Stimulated activated CD8-positive, alpha-beta memory T cell treated with anti-CD3 and anti-CD28 coated beads, Interleukin-7, amount 100 ng/mL, for 24 hours (primary cell): ENCODE results near the gene ATP2B1.

ENCODE experiments used
- DNase-seq: peaks from one replicate; pipeline ENCODE4 v3.0.0-alpha.2; 2020; ENCODE audit warnings: low read depth

ATP2B1 gene

GRCh38 chr12:89589753-89590152 lies 118.9 kb downstream of the ATP2B1 start:
- DNase-seq: no peak

GRCh38 chr12:89578499-89578898 lies 130.1 kb downstream of the ATP2B1 start:
- no peak for DNase-seq

GRCh38 chr12:89576572-89577220 lies 131.9 kb downstream of the ATP2B1 start:
- DNase-seq: no peak

GRCh38 chr12:89575374-89575773 lies 133.3 kb downstream of the ATP2B1 start:
- DNase-seq: no peak

GRCh38 chr12:89574736-89575208 lies 133.9 kb downstream of the ATP2B1 start:
- no peak for DNase-seq

- DNase-seq: no peak
Measured at GRCh38 chr12:89573051-89573810, 135.4 kb downstream of the ATP2B1 start.

- no peak for DNase-seq
Measured at GRCh38 chr12:89571491-89572195, 137.0 kb downstream of the ATP2B1 start.

- no peak for DNase-seq
Measured at GRCh38 chr12:89568484-89568883, 140.2 kb downstream of the ATP2B1 start.

GRCh38 chr12:89567691-89568239 lies 140.9 kb downstream of the ATP2B1 start:
- DNase-seq: no peak

GRCh38 chr12:89566615-89567014 lies 142.0 kb downstream of the ATP2B1 start:
- no peak for DNase-seq

GRCh38 chr12:89565002-89565401 lies 143.6 kb downstream of the ATP2B1 start:
- DNase-seq: no peak

- DNase-seq: no peak
Measured at GRCh38 chr12:89559753-89560152, 148.9 kb downstream of the ATP2B1 start.

- no peak for DNase-seq
Measured at GRCh38 chr12:89556976-89557375, 151.7 kb downstream of the ATP2B1 start.

- no peak for DNase-seq
Measured at GRCh38 chr12:89552376-89552775, 156.3 kb downstream of the ATP2B1 start.

- no peak for DNase-seq
Measured at GRCh38 chr12:89551747-89552146, 156.9 kb downstream of the ATP2B1 start.

- DNase-seq: no peak
Measured at GRCh38 chr12:89547101-89547500, 161.5 kb downstream of the ATP2B1 start.

GRCh38 chr12:89546151-89546550 lies 162.5 kb downstream of the ATP2B1 start:
- no peak for DNase-seq

- DNase-seq: no peak
Measured at GRCh38 chr12:89544681-89545184, 163.9 kb downstream of the ATP2B1 start.

- no peak for DNase-seq
Measured at GRCh38 chr12:89544022-89544421, 164.6 kb downstream of the ATP2B1 start.

- peak; percentile 33 for DNase-seq
Measured at GRCh38 chr12:89542912-89543592, 165.6 kb downstream of the ATP2B1 start.

- DNase-seq: no peak
Measured at GRCh38 chr12:89542236-89542635, 166.4 kb downstream of the ATP2B1 start.

- no peak for DNase-seq
Measured at GRCh38 chr12:89540586-89540985, 168.1 kb downstream of the ATP2B1 start.
